ENCODE data around the gene METTL3.

The METTL3 gene

DNA sequence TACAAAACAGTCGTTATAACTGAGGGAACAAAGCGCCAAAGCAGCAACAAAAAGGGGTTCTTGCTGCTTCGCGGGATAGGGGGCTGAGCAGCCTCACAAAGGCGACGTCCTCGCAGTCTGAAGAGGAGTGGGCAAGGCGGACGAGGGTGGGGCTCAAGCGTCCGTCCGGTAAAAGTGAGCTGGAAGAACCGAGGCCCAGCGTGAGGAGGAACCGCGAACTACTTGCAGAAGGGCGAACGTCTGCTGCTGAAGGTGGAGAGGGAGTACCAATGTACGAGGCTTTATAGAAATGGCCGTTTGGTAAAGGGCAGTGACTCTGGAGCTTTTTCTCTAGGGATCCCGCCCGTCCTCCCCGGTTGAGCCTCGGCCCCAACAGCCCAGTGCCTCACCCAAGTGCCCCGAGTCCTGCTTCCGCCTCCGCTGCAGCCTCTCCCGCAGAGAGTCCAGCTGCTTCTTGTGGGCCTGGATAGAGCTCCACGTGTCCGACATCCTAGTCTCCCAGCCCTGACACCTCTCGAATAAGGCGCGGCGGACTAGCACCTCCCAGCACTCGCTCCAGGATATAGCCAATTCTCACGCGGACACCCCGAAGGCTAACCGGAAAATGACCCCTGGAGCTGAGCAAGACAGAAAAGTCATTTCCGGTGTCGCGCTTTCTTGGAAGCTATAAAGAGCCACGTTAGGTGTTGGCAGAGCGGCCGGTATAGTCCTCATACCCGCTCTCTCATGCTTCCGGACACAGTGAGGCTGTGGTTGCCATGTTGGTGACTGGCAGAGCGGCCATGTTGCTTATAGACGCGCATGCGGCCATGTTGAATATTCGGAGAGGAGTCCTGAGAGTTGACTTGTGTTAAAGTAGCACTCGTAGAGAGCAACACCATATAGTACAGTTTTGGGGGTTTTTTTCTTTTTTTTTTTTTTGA is at the start of gene METTL3:
Gene METTL3 (minus strand): TSS at position 606 of the 923 bp plus-strand sequence. CDS start 117 bp downstream, at position 489.
- H3K9me3 ChIP-seq (ENCODE audit: insufficient read depth, low read length): no peaks in the 10 kb centered on the region
- TF ChIP-seq EZH2phosphoT487 (conservative IDR thresholded peaks at IDR 0.05; ENCODE audit: low read length): no peak
- no peaks in the 10 kb centered on the region for H3K27me3 ChIP-seq (ENCODE audit: low read length)
- H2AFZ ChIP-seq (ENCODE audit: low read depth, low read length, severe bottlenecking): peak within 1 kb of the TSS; percentile 70
- H3K9ac ChIP-seq (ENCODE audit: low read length): peak within 1 kb of the TSS; percentile 92
- H3K27ac ChIP-seq (ENCODE audit: low read depth, low read length): peak within 1 kb of the TSS; percentile 43
- H3K79me2 ChIP-seq (ENCODE audit: insufficient read depth, low read length): peaks cover 46% of the 10 kb centered on the region
- no peaks in the 10 kb centered on the region for H4K20me1 ChIP-seq (ENCODE audit: low read depth, low read length)
- H3K36me3 ChIP-seq (ENCODE audit: low read length): peaks cover 4% of the 10 kb centered on the region; the same call in 1 of the 2 replicates
- peak within 1 kb of the TSS; percentile 90 for H3K4me3 ChIP-seq (ENCODE audit: insufficient read depth, low read length, poor library complexity, severe bottlenecking)
- H3F3A ChIP-seq (ENCODE audit: insufficient read depth): 0 out of 2 replicates have a peak, but pooled peaks cover 3% of the 10 kb centered on the region
- H3K4me2 ChIP-seq (ENCODE audit: low read depth, low read length, poor library complexity, severe bottlenecking): peak within 1 kb of the TSS; percentile 73
- no peaks in the 10 kb centered on the region for H3K9me2 ChIP-seq (replicated peaks; ENCODE audit: insufficient read depth, low read length)

DNA sequence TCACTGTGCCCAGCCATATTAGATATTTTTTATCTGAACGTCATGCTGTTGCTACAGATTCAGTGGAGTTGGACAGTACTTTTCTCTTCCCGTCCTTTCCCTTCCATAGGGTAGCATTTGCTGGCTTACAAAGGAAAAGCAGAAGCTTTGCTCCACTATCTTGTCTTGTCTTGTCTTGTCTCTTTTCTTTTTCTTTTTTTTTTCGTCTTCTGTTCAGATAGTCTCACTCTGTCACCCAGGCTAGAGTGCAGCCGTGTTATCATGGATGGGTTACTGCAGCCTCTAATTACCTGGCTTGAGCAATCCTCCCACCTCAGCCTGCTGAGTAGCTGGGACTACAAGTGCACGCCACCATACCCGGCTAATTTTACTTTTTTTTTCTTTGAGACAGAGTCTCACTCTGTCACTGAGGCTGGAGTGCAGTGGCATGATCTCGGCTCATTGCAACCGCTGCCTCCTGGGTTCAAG is 47.6 kb upstream of the METTL3 start:
- no peak for TF ChIP-seq EZH2phosphoT487 (conservative IDR thresholded peaks at IDR 0.05; ENCODE audit: low read length)
- TF ChIP-seq, protein P1, sequence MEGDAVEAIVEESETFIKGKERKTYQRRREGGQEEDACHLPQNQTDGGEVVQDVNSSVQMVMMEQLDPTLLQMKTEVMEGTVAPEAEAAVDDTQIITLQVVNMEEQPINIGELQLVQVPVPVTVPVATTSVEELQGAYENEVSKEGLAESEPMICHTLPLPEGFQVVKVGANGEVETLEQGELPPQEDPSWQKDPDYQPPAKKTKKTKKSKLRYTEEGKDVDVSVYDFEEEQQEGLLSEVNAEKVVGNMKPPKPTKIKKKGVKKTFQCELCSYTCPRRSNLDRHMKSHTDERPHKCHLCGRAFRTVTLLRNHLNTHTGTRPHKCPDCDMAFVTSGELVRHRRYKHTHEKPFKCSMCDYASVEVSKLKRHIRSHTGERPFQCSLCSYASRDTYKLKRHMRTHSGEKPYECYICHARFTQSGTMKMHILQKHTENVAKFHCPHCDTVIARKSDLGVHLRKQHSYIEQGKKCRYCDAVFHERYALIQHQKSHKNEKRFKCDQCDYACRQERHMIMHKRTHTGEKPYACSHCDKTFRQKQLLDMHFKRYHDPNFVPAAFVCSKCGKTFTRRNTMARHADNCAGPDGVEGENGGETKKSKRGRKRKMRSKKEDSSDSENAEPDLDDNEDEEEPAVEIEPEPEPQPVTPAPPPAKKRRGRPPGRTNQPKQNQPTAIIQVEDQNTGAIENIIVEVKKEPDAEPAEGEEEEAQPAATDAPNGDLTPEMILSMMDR (IDR thresholded peaks at IDR 0.05; ENCODE audit: insufficient read depth, low read length, poor library complexity, severe bottlenecking): no peak
- no peaks in the 10 kb centered on the region for H3F3A ChIP-seq (ENCODE audit: insufficient read depth)
- H4K20me1 ChIP-seq (ENCODE audit: low read depth, low read length): no peaks in the 10 kb centered on the region
- no peak overlapping the region for H3K27ac ChIP-seq (ENCODE audit: low read depth, low read length)
- no peaks in the 10 kb centered on the region for H3K36me3 ChIP-seq (ENCODE audit: low read length)
- H3K27me3 ChIP-seq (ENCODE audit: low read length): no peaks in the 10 kb centered on the region
- H3K4me2 ChIP-seq (ENCODE audit: low read depth, low read length, poor library complexity, severe bottlenecking): no peak overlapping the region
- H3K9me2 ChIP-seq (replicated peaks; ENCODE audit: insufficient read depth, low read length): no peaks in the 10 kb centered on the region
- H3K9ac ChIP-seq (ENCODE audit: low read length): no peak overlapping the region
- no peak overlapping the region for H3K4me3 ChIP-seq (ENCODE audit: insufficient read depth, low read length, poor library complexity, severe bottlenecking)
- H3K79me2 ChIP-seq (ENCODE audit: insufficient read depth, low read length): no peaks in the 10 kb centered on the region
- no peak overlapping the region for H2AFZ ChIP-seq (ENCODE audit: low read depth, low read length, severe bottlenecking)
- no peaks in the 10 kb centered on the region for H3K9me3 ChIP-seq (ENCODE audit: insufficient read depth, low read length)

DNA sequence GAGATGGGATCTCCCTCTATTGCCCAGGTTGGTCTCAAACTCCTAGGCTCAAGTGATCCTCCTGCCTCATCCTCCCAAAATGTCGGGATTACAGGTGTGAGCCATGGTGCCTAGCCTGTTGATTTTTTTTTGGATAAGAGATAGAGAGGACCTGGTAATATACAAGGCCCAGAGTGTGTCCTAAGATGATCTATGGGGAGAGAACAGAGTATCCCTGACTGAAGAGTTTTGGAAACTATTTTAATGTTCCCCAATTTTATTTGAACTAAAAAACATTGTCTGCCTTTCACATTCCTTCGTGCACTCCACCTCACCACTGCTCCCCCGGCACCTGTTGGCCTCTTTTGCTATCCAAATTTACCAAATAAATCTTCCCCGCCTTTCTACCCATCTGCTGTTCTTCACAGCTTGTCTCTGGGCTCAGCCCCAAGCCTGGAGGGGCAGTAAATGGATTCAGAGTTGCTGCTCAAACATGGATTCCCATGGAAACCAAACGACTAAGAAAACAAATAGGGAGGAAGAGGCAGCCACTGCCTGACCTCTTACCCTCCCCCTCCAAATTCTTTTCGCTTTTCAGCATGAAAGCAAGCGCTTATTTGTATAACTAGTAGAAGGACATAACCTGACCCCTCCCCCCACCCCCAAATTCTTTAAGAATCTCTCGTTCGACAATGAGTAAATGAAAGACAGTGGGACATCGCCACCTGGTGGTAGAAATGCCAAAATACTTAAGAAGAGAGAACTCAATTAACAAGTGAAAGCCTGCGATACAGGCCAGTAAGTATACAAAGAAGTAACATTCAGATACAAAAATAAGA is 46.2 kb upstream of the METTL3 start:
- Histone ChIP-seq H3K36me3 (ENCODE audit: low read length) (no peaks in the 10 kb centered on the region), H3K9me3 (ENCODE audit: insufficient read depth, low read length) (no peaks in the 10 kb centered on the region), H3K9ac (ENCODE audit: low read length) (no peak overlapping the region), H3F3A (ENCODE audit: insufficient read depth) (no peaks in the 10 kb centered on the region), H3K4me2 (ENCODE audit: low read depth, low read length, poor library complexity, severe bottlenecking) (peak overlapping the region; percentile 33), H3K27me3 (ENCODE audit: low read length) (no peaks in the 10 kb centered on the region), H2AFZ (ENCODE audit: low read depth, low read length, severe bottlenecking) (peak overlapping the region; percentile 81), H3K79me2 (ENCODE audit: insufficient read depth, low read length) (no peaks in the 10 kb centered on the region), H3K9me2 (replicated peaks; ENCODE audit: insufficient read depth, low read length) (no peaks in the 10 kb centered on the region), H3K27ac (ENCODE audit: low read depth, low read length) (no peak overlapping the region), H3K4me3 (ENCODE audit: insufficient read depth, low read length, poor library complexity, severe bottlenecking) (no peak overlapping the region), H4K20me1 (ENCODE audit: low read depth, low read length) (no peaks in the 10 kb centered on the region)
- TF ChIP-seq EZH2phosphoT487 (conservative IDR thresholded peaks at IDR 0.05; ENCODE audit: low read length): no peak
- TF ChIP-seq, protein P1 (IDR thresholded peaks at IDR 0.05; ENCODE audit: insufficient read depth, low read length, poor library complexity, severe bottlenecking): peak; percentile 79
